B cell (primary cell): ENCODE results near the gene FPR1. TPM values are rescaled to one million over a fixed set of nuclear protein-coding genes. Genes with fewer than 3 reads are reported as not detected.

ENCODE experiments used
- ATAC-seq: fragments of 200-7000 bp; cut with Tn5 transposase; one replicate; pipeline ENCODE4 v1.10.0; 2021; ENCODE audit warnings: low read depth, mild to moderate bottlenecking, moderate number of reproducible peaks, moderate library complexity
- CTCF ChIA-PET: fragments of 350-600 bp; sonication (Branson Sonifier 250); formaldehyde crosslinking; loops from one replicate; lab custom pipeline; 2021; ENCODE audit warnings: antibody characterized with exemption, inconsistent platforms; lab: Charles Lee
- POLR2A ChIA-PET: fragments of 350-600 bp; sonication (Branson Sonifier 250); formaldehyde crosslinking; loops from one replicate; lab custom pipeline; 2021; ENCODE audit warnings: antibody characterized with exemption; lab: Charles Lee
- DNase-seq: peaks from one replicate; pipeline ENCODE4 v3.0.0; 2013
- H2AFZ ChIP-seq: 2 replicates; pipeline ENCODE4 v1.6.1; 2012; ENCODE audit warnings: mild to moderate bottlenecking, low read depth, low read length; ENCODE audit not compliant: insufficient read depth, poor library complexity, severe bottlenecking
- H3K27ac ChIP-seq, 2 donors: 1 replicate in 1 of 2; 2 replicates in 1 of 2; pipeline ENCODE4 v1.5.1; 2012 to 2013; ENCODE audit warnings: low read length in 2 of 2, mild to moderate bottlenecking in 2 of 2, moderate library complexity in 1 of 2
- H3K27me3 ChIP-seq, 4 experiments: fragments of 200-600 bp in 1 of 4; sonication (generic) in 1 of 4; replicated peaks in 1 of 4; 1 replicate in 2 of 4; 2 replicates in 2 of 4; pipeline versions ENCODE4 v1.6.1 to v1.7.0; 2013 to 2016; ENCODE audit warnings: low read length in 3 of 4, mild to moderate bottlenecking in 2 of 4, mixed read lengths in 1 of 4, moderate library complexity in 1 of 4; ENCODE audit not compliant: insufficient read depth in 4 of 4, control insufficient read depth in 3 of 4; ENCODE audit errors: control extremely low read depth in 1 of 4
- H3K36me3 ChIP-seq, 2 experiments: replicated peaks in 1 of 2; 1 replicate in 1 of 2; 2 replicates in 1 of 2; pipeline versions ENCODE4 v1.6.1 to v1.7.1; 2013; ENCODE audit warnings: low read length in 1 of 2; ENCODE audit not compliant: insufficient read depth in 2 of 2, control insufficient read depth in 1 of 2; ENCODE audit errors: control extremely low read depth in 1 of 2, extremely low read depth in 1 of 2
- H3K4me1 ChIP-seq, 2 donors: fragments of 200-600 bp in 1 of 2; sonication (generic) in 1 of 2; 1 replicate in 1 of 2; 2 replicates in 1 of 2; pipeline versions ENCODE4 v1.5.1 to v1.6.1; 2013 to 2017; ENCODE audit warnings: low read length in 2 of 2; ENCODE audit not compliant: control insufficient read depth in 2 of 2, insufficient read depth in 2 of 2
- H3K4me2 ChIP-seq: replicated peaks from 2 replicates; pipeline ENCODE3; 2012; ENCODE audit warnings: mild to moderate bottlenecking, low read depth, low read length; ENCODE audit not compliant: poor library complexity, severe bottlenecking
- H3K4me3 ChIP-seq, 5 experiments: fragments of 200-600 bp in 1 of 5; sonication (generic) in 1 of 5; 1 replicate in 3 of 5; 2 replicates in 2 of 5; pipeline versions ENCODE4 v1.5.1 to v1.7.0; 2011 to 2016; ENCODE audit warnings: low read length in 4 of 5, mild to moderate bottlenecking in 4 of 5, low read depth in 2 of 5, control low read depth in 1 of 5, moderate library complexity in 1 of 5; ENCODE audit not compliant: insufficient read depth in 1 of 5; ENCODE audit errors: control extremely low read depth in 1 of 5, extremely low read depth in 1 of 5
- H3K79me2 ChIP-seq: fragments of 200-600 bp; sonication (generic); one replicate; pipeline ENCODE4 v1.6.0; 2016; ENCODE audit warnings: low read length; ENCODE audit not compliant: control insufficient read depth, insufficient read depth
- H3K9ac ChIP-seq: fragments of 200-600 bp; sonication (generic); 2 replicates; pipeline ENCODE4 v1.6.1; 2017; ENCODE audit warnings: mild to moderate bottlenecking, low read length, moderate library complexity
- H3K9me3 ChIP-seq, 3 donors: one replicate each; pipeline versions ENCODE4 v1.6.1 to v1.7.1; 2013; ENCODE audit warnings: low read length in 2 of 3; ENCODE audit not compliant: control insufficient read depth in 2 of 3, insufficient read depth in 1 of 3; ENCODE audit errors: control extremely low read depth in 1 of 3
- H4K20me1 ChIP-seq: 2 replicates; pipeline ENCODE4 v1.6.0; 2012; ENCODE audit warnings: mild to moderate bottlenecking, low read length; ENCODE audit not compliant: insufficient read depth, control insufficient read depth, poor library complexity, severe bottlenecking
- H3K27ac Mint-ChIP-seq: one replicate; pipeline ENCODE4 v1.8.0; 2021; ENCODE audit warnings: mixed read lengths
- H3K27me3 Mint-ChIP-seq: one replicate; pipeline ENCODE4 v1.8.0; 2021; ENCODE audit warnings: mixed read lengths
- H3K4me1 Mint-ChIP-seq: one replicate; pipeline ENCODE4 v1.8.0; 2021; ENCODE audit warnings: mixed read lengths
- H3K4me3 Mint-ChIP-seq: one replicate; pipeline ENCODE4 v1.8.0; 2021; ENCODE audit warnings: mixed read lengths
- H3K9me3 Mint-ChIP-seq: one replicate; pipeline ENCODE4 v1.8.0; 2022; ENCODE audit warnings: mixed read lengths; ENCODE audit not compliant: insufficient read depth
- EZH2 ChIP-seq: IDR thresholded peaks from 2 replicates; pipeline ENCODE4 v1.6.1; 2012; ENCODE audit warnings: borderline replicate concordance, low read depth, mild to moderate bottlenecking, moderate library complexity, low read length; ENCODE audit not compliant: insufficient read depth, poor library complexity, severe bottlenecking
- WGBS: methylation state at CpG from one replicate; pipeline ENCODE4 v1.1.5; 2013; ENCODE audit warnings: missing lambda C conversion rate; ENCODE audit not compliant: insufficient coverage; 5-methylcytosine and 5-hydroxymethylcytosine counted together
- intact Hi-C: fragments of 100-400 bp; cut with micrococcal nuclease; formaldehyde crosslinking; loops from one replicate; pipeline ENCODE4 v1.10.0; 2022
- polyA plus RNA-seq: library from polyadenylated mRNA; depleted of rRNA; stranded (reverse); fragments of >200 nt; gene quantifications from 2 replicates; pipeline ENCODE4 v1.2.3, GENCODE V29; 2012
- total RNA-seq, 2 donors: library from RNA; stranded (reverse); fragments of 120-200 nt in 1 of 2; gene quantifications; 1 replicate in 1 of 2; 2 replicates in 1 of 2; pipeline versions ENCODE4 v1.2.3 to v1.2.4, GENCODE V29; 2013 to 2022
- TF ChIP-seq, protein P1 (sequence below): fragments of 200-600 bp; IDR thresholded peaks from one replicate; pipeline ENCODE4 v1.8.0; 2022; ENCODE audit warnings: antibody characterized with exemption, mild to moderate bottlenecking

The FPR1 gene
- total and polyA plus RNA-seq, 2 donors (not counting 1 experiment from before 2014, with no cell fraction given) = 0.17 to 1.1 TPM

DNA sequence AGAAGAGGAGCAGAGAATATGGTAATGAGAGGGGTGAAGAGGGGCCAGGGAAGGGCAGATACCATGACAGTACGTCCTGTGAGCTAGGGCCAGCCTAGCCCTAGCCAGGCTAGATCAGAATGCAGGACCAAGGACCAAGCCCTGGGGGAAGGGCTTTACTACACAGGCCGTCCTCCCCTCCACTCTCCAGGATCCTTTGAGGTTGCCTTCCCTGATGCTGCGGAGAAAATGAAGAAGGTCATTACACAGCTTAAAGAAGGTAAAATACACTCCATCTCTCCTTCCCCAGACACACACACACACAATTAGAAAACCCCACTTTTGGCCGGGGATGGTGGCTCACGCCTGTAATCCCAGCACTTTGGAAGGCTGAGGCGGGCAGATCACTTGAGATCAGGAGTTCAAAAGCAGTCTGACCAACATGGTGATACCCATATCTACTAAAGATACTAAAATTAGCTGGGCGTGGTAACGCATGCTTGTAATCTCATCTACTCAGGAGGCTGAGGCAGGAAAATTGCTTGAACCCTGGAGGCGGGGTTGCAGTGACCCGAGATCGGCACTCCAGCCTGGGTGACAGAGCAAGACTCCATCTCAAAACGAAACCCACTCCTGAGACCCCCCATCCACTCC lies 50.1 kb downstream of the FPR1 start:
- peaks cover 0 to 4% of the 10 kb centered on the region in 2 experiments for H3K36me3 ChIP-seq
- ChIA-PET CTCF (no interaction called here), POLR2A (no interaction called here)
- H3K4me1 Mint-ChIP-seq = peaks cover 34% of the 10 kb centered on the region
- no peak overlapping the region for H3K4me2 ChIP-seq
- H3K4me3 Mint-ChIP-seq = peak overlapping the region; percentile 34
- H3K9me3 ChIP-seq = peaks cover 0 to 24% (median 0%) of the 10 kb centered on the region in 3 donors
- H3K27ac ChIP-seq = no peak overlapping the region
- H3K27ac Mint-ChIP-seq = no peak overlapping the region
- H2AFZ ChIP-seq = no peak overlapping the region
- WGBS = 94% methylated on average over 12 of the region's 12 CpGs
- DNase-seq (no peak), ATAC-seq (no peak)
- no peak for TF ChIP-seq EZH2
- TF ChIP-seq, protein P1, sequence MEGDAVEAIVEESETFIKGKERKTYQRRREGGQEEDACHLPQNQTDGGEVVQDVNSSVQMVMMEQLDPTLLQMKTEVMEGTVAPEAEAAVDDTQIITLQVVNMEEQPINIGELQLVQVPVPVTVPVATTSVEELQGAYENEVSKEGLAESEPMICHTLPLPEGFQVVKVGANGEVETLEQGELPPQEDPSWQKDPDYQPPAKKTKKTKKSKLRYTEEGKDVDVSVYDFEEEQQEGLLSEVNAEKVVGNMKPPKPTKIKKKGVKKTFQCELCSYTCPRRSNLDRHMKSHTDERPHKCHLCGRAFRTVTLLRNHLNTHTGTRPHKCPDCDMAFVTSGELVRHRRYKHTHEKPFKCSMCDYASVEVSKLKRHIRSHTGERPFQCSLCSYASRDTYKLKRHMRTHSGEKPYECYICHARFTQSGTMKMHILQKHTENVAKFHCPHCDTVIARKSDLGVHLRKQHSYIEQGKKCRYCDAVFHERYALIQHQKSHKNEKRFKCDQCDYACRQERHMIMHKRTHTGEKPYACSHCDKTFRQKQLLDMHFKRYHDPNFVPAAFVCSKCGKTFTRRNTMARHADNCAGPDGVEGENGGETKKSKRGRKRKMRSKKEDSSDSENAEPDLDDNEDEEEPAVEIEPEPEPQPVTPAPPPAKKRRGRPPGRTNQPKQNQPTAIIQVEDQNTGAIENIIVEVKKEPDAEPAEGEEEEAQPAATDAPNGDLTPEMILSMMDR = no peak
- H3K4me3 ChIP-seq = no peak overlapping the region
- H3K4me1 ChIP-seq = peaks cover 22 to 31% of the 10 kb centered on the region in 2 donors
- H4K20me1 ChIP-seq = no peaks in the 10 kb centered on the region
- peaks cover 3% of the 10 kb centered on the region for H3K79me2 ChIP-seq
- no peak overlapping the region for H3K9ac ChIP-seq
- H3K9me3 Mint-ChIP-seq = no peaks in the 10 kb centered on the region
- H3K27me3 ChIP-seq = peaks cover 0 to 34% (median 8%) of the 10 kb centered on the region in 4 experiments
- intact Hi-C loops = loop anchor here (2.0 kb wide), 1 partner anchor 363 kb away; no protein-coding TSS in a partner anchor
- peaks cover 37% of the 10 kb centered on the region for H3K27me3 Mint-ChIP-seq

DNA sequence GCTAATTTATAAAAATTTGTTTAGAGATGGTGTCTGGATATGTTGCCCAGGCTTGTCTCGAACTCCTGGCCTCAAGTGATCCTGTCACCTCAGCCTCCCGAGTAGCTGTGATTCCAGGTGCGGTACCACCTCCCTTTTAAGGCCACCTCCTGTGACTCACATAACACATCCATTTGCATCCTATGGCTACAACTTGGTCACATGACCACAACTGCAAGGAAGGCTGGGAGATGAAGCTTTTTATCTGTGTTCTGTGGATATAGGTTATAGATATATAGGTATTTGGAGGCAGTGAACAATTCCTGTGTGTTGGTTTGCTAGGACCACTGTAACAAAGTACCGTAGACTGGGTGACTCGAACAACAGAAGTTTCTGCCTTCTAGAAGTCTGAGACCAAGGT lies 52.5 kb downstream of the FPR1 start:
- no peak for DNase-seq
- peaks cover 37% of the 10 kb centered on the region for H3K27me3 Mint-ChIP-seq
- H3K27ac ChIP-seq = no peak overlapping the region
- ChIA-PET CTCF (no interaction called here), POLR2A (no interaction called here)
- H3K4me3 Mint-ChIP-seq = no peak overlapping the region
- H3K9ac ChIP-seq = no peak overlapping the region
- no peak for ATAC-seq
- no peak overlapping the region for H3K27ac Mint-ChIP-seq
- H3K4me2 ChIP-seq = no peak overlapping the region
- no peaks in the 10 kb centered on the region for H3K36me3 ChIP-seq
- no peak overlapping the region for H2AFZ ChIP-seq
- no peak overlapping the region for H3K4me3 ChIP-seq
- H3K79me2 ChIP-seq = no peaks in the 10 kb centered on the region
- 92% methylated on average over 5 of the region's 5 CpGs for whole genome bisulfite sequencing
- peaks cover 16 to 18% of the 10 kb centered on the region in 2 donors for H3K4me1 ChIP-seq
- intact Hi-C loops = no loop called here
- TF ChIP-seq EZH2 = no peak
- TF ChIP-seq, protein P1 = no peak
- peaks cover 0 to 24% (median 0%) of the 10 kb centered on the region in 3 donors for H3K9me3 ChIP-seq
- H3K9me3 Mint-ChIP-seq = no peaks in the 10 kb centered on the region
- peaks cover 0 to 40% (median 8%) of the 10 kb centered on the region in 4 experiments for H3K27me3 ChIP-seq
- H3K4me1 Mint-ChIP-seq = peaks cover 19% of the 10 kb centered on the region
- no peaks in the 10 kb centered on the region for H4K20me1 ChIP-seq
